ENCODE measurements around the gene GAS7. TPM values are rescaled to one million over a fixed set of nuclear protein-coding genes. Genes with fewer than 3 reads are reported as not detected.

The GAS7 gene
- total RNA-seq, 1 experiment from 2014 or later = 4.1 TPM

- Histone ChIP-seq H3K27me3 (ENCODE audit: insufficient read depth, low read length) (no peaks in the 10 kb centered on the region), H3K4me3 (replicated peaks in 1 of 2; ENCODE audit: low read depth in 1 of 2, low read length in 2 of 2) (no peak overlapping the region), H3K79me2 (ENCODE audit: insufficient read depth, low read length) (no peaks in the 10 kb centered on the region), H3K36me3 (ENCODE audit: control insufficient read depth in 1 of 2, insufficient read depth in 2 of 2, low read length in 2 of 2) (no peaks in the 10 kb centered on the region), H2AFZ (ENCODE audit: low read depth, low read length, poor library complexity, severe bottlenecking) (no peak overlapping the region), H3K4me2 (ENCODE audit: low read length) (no peak overlapping the region), H3K9me2 (ENCODE audit: insufficient read depth) (no peaks in the 10 kb centered on the region), H3K9ac (ENCODE audit: low read length) (no peak overlapping the region), H3K27ac (ENCODE audit: low read depth, low read length) (no peak overlapping the region), H3K9me3 (ENCODE audit: control insufficient read depth in 1 of 2, insufficient read depth in 1 of 2, low read depth in 1 of 2, low read length in 2 of 2) (no peaks in the 10 kb centered on the region), H4K20me1 (ENCODE audit: insufficient read depth) (no peaks in the 10 kb centered on the region), H3K4me1 (ENCODE audit: control insufficient read depth in 1 of 2, insufficient read depth in 2 of 2, low read length in 2 of 2) (peaks cover 3 to 6% of the 10 kb centered on the region in 2 experiments; a peak in 3 of 4 replicates)
- POLR2A ChIA-PET = interaction anchor here (1.2 kb wide), 1 partner anchor 112 kb away, joined by 3 read pairs; no protein-coding TSS in a partner anchor
- BruUV-seq (replicated peaks) = no TSS peak
- RAD21 ChIA-PET (ENCODE audit: low non-redundant PET in 1 of 2, low total read pairs in 2 of 2, uncharacterized antibody in 2 of 2, unreplicated experiment in 2 of 2) = no interaction called here
- TF ChIP-seq CBX3 (IDR thresholded peaks at IDR 0.05; ENCODE audit: low read depth) = no peak
- CTCF ChIA-PET = no interaction called here
- DNase-seq (ENCODE audit: low read depth, low spot score) (no peak), ATAC-seq (no peak)
- intact Hi-C loops (cut with micrococcal nuclease) = no loop called here
Observed at GRCh38 chr17:10196941-10197340, 1.5 kb downstream of the GAS7 start.

- H3K27me3 ChIP-seq (ENCODE audit: insufficient read depth, low read length) = no peaks in the 10 kb centered on the region
- ATAC-seq = no peak
- CTCF ChIA-PET = no interaction called here
- no peaks in the 10 kb centered on the region for H4K20me1 ChIP-seq (ENCODE audit: insufficient read depth)
- POLR2A ChIA-PET = interaction anchor here (1.2 kb wide), 1 partner anchor 113 kb away, joined by 3 read pairs; no protein-coding TSS in a partner anchor
- H3K9me3 ChIP-seq (ENCODE audit: control insufficient read depth in 1 of 2, insufficient read depth in 1 of 2, low read depth in 1 of 2, low read length in 2 of 2) = no peaks in the 10 kb centered on the region
- H3K36me3 ChIP-seq (ENCODE audit: control insufficient read depth in 1 of 2, insufficient read depth in 2 of 2, low read length in 2 of 2) = no peaks in the 10 kb centered on the region
- DNase-seq (ENCODE audit: low read depth, low spot score) = no peak
- BruUV-seq (replicated peaks) = no TSS peak
- H3K4me2 ChIP-seq (ENCODE audit: low read length) = no peak overlapping the region
- H2AFZ ChIP-seq (ENCODE audit: low read depth, low read length, poor library complexity, severe bottlenecking) = no peak overlapping the region
- RAD21 ChIA-PET (ENCODE audit: low non-redundant PET in 1 of 2, low total read pairs in 2 of 2, uncharacterized antibody in 2 of 2, unreplicated experiment in 2 of 2) = no interaction called here
- intact Hi-C loops (cut with micrococcal nuclease) = no loop called here
- no peak overlapping the region for H3K9ac ChIP-seq (ENCODE audit: low read length)
- H3K27ac ChIP-seq (ENCODE audit: low read depth, low read length) = no peak overlapping the region
- H3K79me2 ChIP-seq (ENCODE audit: insufficient read depth, low read length) = no peaks in the 10 kb centered on the region
- H3K4me3 ChIP-seq (replicated peaks in 1 of 2; ENCODE audit: low read depth in 1 of 2, low read length in 2 of 2) = no peak overlapping the region
- no peaks in the 10 kb centered on the region for H3K9me2 ChIP-seq (ENCODE audit: insufficient read depth)
- peaks cover 3 to 6% of the 10 kb centered on the region in 2 experiments; a peak in 3 of 4 replicates for H3K4me1 ChIP-seq (ENCODE audit: control insufficient read depth in 1 of 2, insufficient read depth in 2 of 2, low read length in 2 of 2)
- no peak for TF ChIP-seq CTCF (IDR thresholded peaks at IDR 0.05 in 2 of 3, conservative IDR thresholded peaks at IDR 0.05 in 1 of 3; ENCODE audit: borderline replicate concordance in 1 of 3, insufficient read depth in 1 of 3, low read depth in 2 of 3, low read length in 2 of 3)
- no peak for TF ChIP-seq RAD21 (IDR thresholded peaks at IDR 0.05; ENCODE audit: low read depth)
- TF ChIP-seq JUND (IDR thresholded peaks at IDR 0.05) = no peak
- no peak for TF ChIP-seq TCF7L2 (IDR thresholded peaks at IDR 0.05; ENCODE audit: borderline replicate concordance, extremely low read depth, insufficient read depth, insufficient read length)
- TF ChIP-seq POLR2AphosphoS5 (IDR thresholded peaks at IDR 0.05; ENCODE audit: low read depth, low read length) = no peak
- TF ChIP-seq SP1 (IDR thresholded peaks at IDR 0.05; ENCODE audit: low read depth) = no peak
- TF ChIP-seq SRF (IDR thresholded peaks at IDR 0.05; ENCODE audit: low read depth) = no peak
- no peak for TF ChIP-seq EZH2 (IDR thresholded peaks at IDR 0.05)
- no peak for TF ChIP-seq CEBPB (IDR thresholded peaks at IDR 0.05; ENCODE audit: low read depth)
- no peak for TF ChIP-seq ZFX (IDR thresholded peaks at IDR 0.05)
- TF ChIP-seq EGR1 (IDR thresholded peaks at IDR 0.05; ENCODE audit: low read depth) = no peak
- TF ChIP-seq REST (IDR thresholded peaks at IDR 0.05; ENCODE audit: low read depth) = no peak
- TF ChIP-seq EZH2phosphoT487 (IDR thresholded peaks at IDR 0.05; ENCODE audit: borderline replicate concordance) = no peak
- no peak for TF ChIP-seq SIN3A (IDR thresholded peaks at IDR 0.05; ENCODE audit: low read depth)
- no peak for TF ChIP-seq CBX3 (IDR thresholded peaks at IDR 0.05; ENCODE audit: low read depth)
- TF ChIP-seq POLR2A (IDR thresholded peaks at IDR 0.05; ENCODE audit: borderline replicate concordance, extremely low read depth, insufficient read depth, insufficient read length) = no peak
- TF ChIP-seq ATF3 (IDR thresholded peaks at IDR 0.05) = no peak
Observed at GRCh38 chr17:10196384-10196895, 2.0 kb downstream of the GAS7 start.

All from HCT116 (cell line).